SK-N-MC (cell line): Measurements from ENCODE around the gene LRRTM1.

ENCODE experiments used
- DNase-seq: peaks from one replicate; pipeline ENCODE4 v3.0.0-alpha.2; 2011; ENCODE audit warnings: low read depth, low spot score
- H3K27ac ChIP-seq: fragments of 200-600 bp; sonication (generic); 2 replicates; pipeline ENCODE4 v1.5.1; 2016; ENCODE audit warnings: mixed run types
- H3K36me3 ChIP-seq: fragments of 200-600 bp; sonication (generic); 2 replicates; pipeline ENCODE4 v1.6.1; 2017; ENCODE audit warnings: antibody characterized with exemption, low read length, mixed read lengths; ENCODE audit not compliant: insufficient read depth
- H3K4me3 ChIP-seq: fragments of 200-600 bp; sonication (generic); 2 replicates; pipeline ENCODE4 v1.5.1; 2016
- H3K9ac ChIP-seq: fragments of 200-600 bp; sonication (generic); 2 replicates; pipeline ENCODE4 v1.8.0; 2017; ENCODE audit warnings: mixed run types, mixed read lengths; ENCODE audit not compliant: insufficient read length
- H3K9me3 ChIP-seq: fragments of 200-600 bp; sonication (generic); 2 replicates; pipeline ENCODE4 v1.6.1; 2017; ENCODE audit warnings: low read depth, mild to moderate bottlenecking, antibody characterized with exemption, low read length, moderate library complexity, mixed read lengths
- EZH2 ChIP-seq: fragments of 200-600 bp; sonication (generic); IDR thresholded peaks from one replicate; pipeline ENCODE4 v1.6.1; 2017; ENCODE audit warnings: antibody characterized with exemption
- FOXP2 ChIP-seq: optimal IDR thresholded peaks from 2 replicates; pipeline ENCODE3; 2011; ENCODE audit warnings: mild to moderate bottlenecking, moderate library complexity; ENCODE audit not compliant: insufficient read depth; ENCODE audit errors: extremely low read length, control extremely low read depth
- POLR2AphosphoS5 ChIP-seq: IDR thresholded peaks from 2 replicates; pipeline ENCODE4 v1.6.1; 2012; ENCODE audit warnings: mild to moderate bottlenecking, low read depth, low read length, borderline replicate concordance

Gene LRRTM1

DNA sequence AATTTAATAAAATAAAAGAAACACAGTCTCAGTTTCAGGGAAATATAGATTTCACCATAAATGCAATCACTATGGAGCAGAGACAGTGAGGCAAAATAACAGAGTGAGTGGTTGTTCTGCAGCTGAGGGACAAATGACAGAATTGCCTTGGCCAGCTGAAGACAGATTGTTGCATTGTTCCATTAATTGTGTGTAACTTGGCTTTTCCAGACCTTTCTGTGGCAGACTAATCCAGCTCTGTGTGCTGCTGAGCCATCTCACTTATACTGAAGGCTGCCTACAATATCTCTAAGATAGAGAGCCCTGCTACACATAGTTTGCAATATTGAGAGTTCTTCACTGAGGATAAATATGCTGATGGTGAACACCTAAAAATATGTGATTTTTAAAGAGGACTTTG is 11.5 kb downstream of the LRRTM1 start:
- TF ChIP-seq FOXP2 (no peak), EZH2 (no peak), POLR2AphosphoS5 (no peak)
- DNase-seq: no peak

DNA sequence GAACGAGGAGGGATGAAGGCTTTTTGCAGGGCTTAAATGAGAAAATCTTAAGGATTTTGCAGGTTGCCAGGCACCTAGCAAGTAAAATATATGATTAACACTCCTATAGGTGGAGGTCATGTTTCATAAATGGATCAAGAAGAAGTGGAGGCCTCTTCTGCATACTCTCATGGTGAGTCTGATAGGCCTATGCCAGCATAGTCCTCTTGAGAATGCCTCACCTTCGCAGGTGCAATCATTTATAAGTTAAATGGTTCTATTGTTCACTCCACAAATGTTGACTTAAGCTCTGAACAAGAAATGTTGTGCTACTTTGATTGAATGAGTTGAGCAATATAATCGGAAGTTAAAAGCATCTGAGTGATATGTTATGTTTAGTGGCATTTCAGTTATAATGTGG is 12.1 kb downstream of the LRRTM1 start:
- DNase-seq: no peak
- no peak overlapping the region for H3K4me3 ChIP-seq

More for the DNA sequence above, 11.5 kb downstream of the LRRTM1 start:
- Histone ChIP-seq H3K27ac (no peak overlapping the region), H3K36me3 (no peaks in the 10 kb centered on the region), H3K4me3 (no peak overlapping the region), H3K9ac (no peak overlapping the region), H3K9me3 (no peaks in the 10 kb centered on the region)

DNA sequence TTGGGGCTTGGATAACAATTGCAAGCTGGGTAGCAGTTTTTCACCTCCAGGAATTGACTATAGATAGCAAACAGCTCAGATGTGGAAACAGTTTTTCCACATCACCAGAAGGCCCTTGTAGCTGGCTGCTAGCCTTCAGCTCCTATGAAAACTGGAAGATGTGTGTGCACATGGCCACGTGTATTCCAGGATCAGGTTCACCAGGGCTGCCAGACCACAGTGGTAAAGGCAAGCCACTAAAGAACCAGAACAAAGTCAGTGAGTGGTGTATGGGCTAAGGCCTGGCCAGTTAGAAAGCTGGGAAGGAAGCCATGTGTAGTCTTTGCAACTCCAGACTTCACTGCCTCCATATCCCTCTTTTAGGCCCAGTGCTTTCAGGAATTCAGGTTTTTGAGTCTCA is 12.9 kb downstream of the LRRTM1 start:
- no peaks in the 10 kb centered on the region for H3K36me3 ChIP-seq
- TF ChIP-seq EZH2: no peak
- no peak for DNase-seq
- H3K9ac ChIP-seq: no peak overlapping the region
- no peak overlapping the region for H3K4me3 ChIP-seq
- H3K9me3 ChIP-seq: no peaks in the 10 kb centered on the region
- H3K27ac ChIP-seq: no peak overlapping the region

More for the DNA sequence above, 12.1 kb downstream of the LRRTM1 start:
- Histone ChIP-seq H3K9me3 (no peaks in the 10 kb centered on the region), H3K9ac (no peak overlapping the region), H3K27ac (no peak overlapping the region), H3K36me3 (no peaks in the 10 kb centered on the region)
- no peak for TF ChIP-seq FOXP2
- TF ChIP-seq POLR2AphosphoS5: no peak
- TF ChIP-seq EZH2: no peak

DNA sequence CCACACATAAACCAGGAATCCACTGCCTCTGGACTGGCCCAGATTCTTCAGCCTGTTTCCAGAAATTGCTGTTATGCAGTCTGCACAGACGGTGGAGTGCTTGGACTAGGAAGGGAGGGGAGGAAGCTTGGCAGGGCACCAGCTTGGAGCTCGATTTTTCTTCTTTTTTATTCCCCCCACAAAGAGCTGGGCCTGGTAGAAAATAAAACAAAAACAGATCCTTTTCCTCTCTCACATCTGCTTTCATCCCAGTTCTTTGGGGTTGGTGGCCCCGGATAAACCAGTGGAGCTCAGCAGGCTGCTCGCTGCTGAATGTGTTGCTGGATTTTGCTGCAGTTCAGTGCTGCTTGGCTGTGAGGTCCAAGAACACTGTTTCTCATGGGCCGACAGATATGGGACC is 16.0 kb downstream of the LRRTM1 start:
- H3K9ac ChIP-seq: no peak overlapping the region
- H3K36me3 ChIP-seq: no peaks in the 10 kb centered on the region
- H3K27ac ChIP-seq: 0 out of 2 replicates have a peak overlapping the region, but pooled peaks have one; percentile 26
- no peak for TF ChIP-seq EZH2
- no peak for TF ChIP-seq POLR2AphosphoS5
- TF ChIP-seq FOXP2: no peak
- DNase-seq: no peak
- H3K9me3 ChIP-seq: no peaks in the 10 kb centered on the region
- H3K4me3 ChIP-seq: no peak overlapping the region

GRCh38 chr2:80281049-80281448 is 23.5 kb downstream of the LRRTM1 start:
- no peaks in the 10 kb centered on the region for H3K36me3 ChIP-seq
- H3K4me3 ChIP-seq: no peak overlapping the region
- no peaks in the 10 kb centered on the region for H3K9me3 ChIP-seq
- no peak for DNase-seq
- no peak overlapping the region for H3K9ac ChIP-seq
- no peak for TF ChIP-seq POLR2AphosphoS5
- TF ChIP-seq EZH2: no peak
- no peak for TF ChIP-seq FOXP2
- H3K27ac ChIP-seq: no peak overlapping the region

DNA sequence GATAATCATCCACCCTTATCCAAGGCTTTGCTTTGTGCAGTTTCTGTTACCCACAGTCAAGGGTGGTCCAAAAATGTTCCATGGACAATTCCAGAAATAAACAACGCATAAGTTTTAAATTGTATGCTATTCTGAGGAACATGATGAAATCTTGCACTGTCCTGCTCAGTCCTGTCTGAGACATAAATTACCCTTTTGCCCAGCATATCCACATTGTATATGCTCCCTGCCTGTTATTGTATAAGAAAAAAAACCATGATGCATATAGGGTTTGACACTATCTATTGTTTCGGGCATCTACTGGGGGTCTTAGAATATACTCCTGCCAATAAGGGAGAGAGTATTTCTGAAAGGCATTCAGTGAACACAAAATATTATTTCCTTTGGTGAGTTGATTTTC is 24.0 kb downstream of the LRRTM1 start:
- no peak overlapping the region for H3K27ac ChIP-seq
- no peak for DNase-seq
- TF ChIP-seq POLR2AphosphoS5: no peak
- TF ChIP-seq EZH2: no peak
- TF ChIP-seq FOXP2: no peak
- no peaks in the 10 kb centered on the region for H3K9me3 ChIP-seq
- no peaks in the 10 kb centered on the region for H3K36me3 ChIP-seq
- H3K9ac ChIP-seq: no peak overlapping the region
- no peak overlapping the region for H3K4me3 ChIP-seq

DNA sequence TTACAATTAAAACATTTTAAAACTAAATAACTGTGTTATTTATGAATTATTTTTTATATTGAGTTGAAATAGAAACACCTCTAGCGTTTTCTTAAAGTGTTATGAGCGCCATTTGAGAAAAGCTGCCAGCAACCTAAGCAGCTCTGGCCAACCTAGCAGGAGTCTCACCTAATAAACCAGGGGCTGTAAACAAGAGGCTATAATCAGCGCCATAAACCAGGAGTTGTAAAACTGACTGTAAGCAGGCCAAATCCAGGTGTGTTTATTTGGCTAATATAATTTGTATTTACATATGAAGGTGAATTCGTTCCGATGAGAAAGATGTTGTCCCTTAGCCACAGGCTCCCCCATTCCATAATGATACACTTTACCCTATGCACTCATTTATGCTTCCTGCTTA is 34.7 kb downstream of the LRRTM1 start:
- no peak for DNase-seq
- Histone ChIP-seq H3K27ac (no peak overlapping the region), H3K9ac (no peak overlapping the region), H3K36me3 (no peaks in the 10 kb centered on the region), H3K9me3 (no peaks in the 10 kb centered on the region), H3K4me3 (no peak overlapping the region)
- TF ChIP-seq POLR2AphosphoS5 (no peak), FOXP2 (no peak), EZH2 (no peak)

GRCh38 chr2:80266231-80266630 is 38.3 kb downstream of the LRRTM1 start:
- Histone ChIP-seq H3K9ac (no peak overlapping the region), H3K9me3 (no peaks in the 10 kb centered on the region), H3K4me3 (no peak overlapping the region), H3K36me3 (no peaks in the 10 kb centered on the region), H3K27ac (no peak overlapping the region)
- DNase-seq: no peak
- no peak for TF ChIP-seq POLR2AphosphoS5
- no peak for TF ChIP-seq EZH2
- TF ChIP-seq FOXP2: no peak

DNA sequence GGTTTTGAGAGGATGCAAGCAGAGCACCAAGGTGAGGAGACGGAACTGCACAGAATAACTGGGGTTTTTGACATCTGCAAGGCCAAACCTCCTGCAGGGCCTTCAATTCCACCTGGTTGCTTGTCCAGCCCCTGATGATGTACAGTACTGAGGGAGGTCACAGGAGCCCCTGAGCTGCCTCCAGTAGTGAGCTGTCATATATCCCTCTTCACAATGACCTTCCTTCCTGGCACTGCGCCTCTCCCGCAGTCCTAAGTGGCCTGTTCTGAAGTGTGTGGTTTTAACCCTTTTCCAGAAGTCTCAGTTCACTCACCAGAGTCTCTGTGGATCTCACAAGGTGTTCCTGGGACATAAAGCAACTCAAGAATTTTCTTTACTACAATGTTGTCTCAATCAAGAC is 45.3 kb downstream of the LRRTM1 start:
- no peaks in the 10 kb centered on the region for H3K9me3 ChIP-seq
- H3K36me3 ChIP-seq: no peaks in the 10 kb centered on the region
- H3K4me3 ChIP-seq: no peak overlapping the region
- TF ChIP-seq EZH2 (no peak), POLR2AphosphoS5 (no peak), FOXP2 (no peak)
- DNase-seq: no peak
- H3K27ac ChIP-seq: no peak overlapping the region
- no peak overlapping the region for H3K9ac ChIP-seq
